ENCODE measurements around the gene PDE1C.

The PDE1C gene

DNA sequence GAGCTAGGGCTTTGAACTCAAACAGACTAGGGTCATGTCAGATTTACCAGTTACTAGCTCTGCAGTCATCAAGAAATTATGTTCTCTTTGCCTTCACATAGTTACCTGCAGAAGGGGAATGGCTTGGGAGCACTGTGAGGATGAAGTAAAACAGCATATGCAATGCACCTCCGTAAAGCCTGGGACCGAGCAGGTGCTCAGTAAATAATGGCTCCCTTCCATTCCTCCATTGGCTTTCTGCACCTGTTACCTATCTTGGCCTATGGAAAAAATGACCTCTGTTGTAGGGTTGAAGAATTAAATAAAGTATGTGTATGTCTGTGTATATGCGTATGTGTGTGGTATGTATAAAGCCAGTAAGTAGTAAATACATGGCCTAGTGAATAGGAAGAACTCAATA lies 78.8 kb downstream of the PDE1C start:
- DNase-seq (ENCODE audit: low read depth in 2 of 2) = no peak

DNA sequence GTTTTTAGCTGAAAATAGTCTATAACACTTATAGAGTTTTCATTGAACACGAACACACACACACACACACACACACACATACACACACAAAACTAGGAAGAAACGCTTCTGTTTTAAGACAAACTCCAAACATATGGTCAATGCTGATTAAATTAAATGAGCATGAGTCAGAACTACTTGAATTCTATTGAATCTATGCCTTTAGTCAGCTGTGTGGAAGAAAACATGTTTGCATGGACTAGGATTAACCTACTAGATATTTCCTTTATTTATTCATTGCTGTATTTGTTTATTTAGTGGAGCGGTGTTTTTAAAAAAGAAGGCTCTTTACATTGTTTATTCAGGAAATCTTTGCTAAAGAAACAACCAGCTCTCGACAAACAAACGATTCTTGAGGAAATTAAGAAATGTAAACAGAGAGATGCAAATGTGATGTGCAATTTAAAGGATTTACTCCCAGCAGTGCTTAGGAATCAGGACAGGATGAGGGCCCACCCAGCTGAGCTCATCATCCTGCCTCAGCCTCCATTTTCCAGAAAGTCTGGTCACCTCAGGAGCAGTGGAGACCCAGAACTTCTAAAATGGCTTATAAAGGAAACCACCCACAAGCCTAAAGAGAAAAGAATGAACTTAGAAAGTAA lies 83.2 kb downstream of the PDE1C start:
- DNase-seq (ENCODE audit: low read depth in 2 of 2) = no peak

DNA sequence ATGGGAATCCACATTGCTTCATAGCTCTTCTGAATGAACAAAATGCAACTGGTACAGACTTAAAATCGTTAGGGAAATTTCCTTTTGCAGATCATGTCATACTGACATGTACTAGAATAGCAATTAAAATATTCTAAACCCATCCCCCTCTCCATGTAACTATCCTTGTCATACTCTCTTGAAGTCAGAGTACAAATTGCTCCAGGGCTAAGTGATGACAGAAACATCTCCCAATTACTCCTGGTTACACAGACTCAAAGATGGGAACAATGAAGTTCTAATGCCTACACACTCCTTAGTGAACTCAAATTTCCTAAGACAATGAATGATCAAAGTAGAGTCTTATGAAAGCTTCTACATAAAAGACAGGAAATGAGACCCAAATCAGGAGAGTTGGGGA lies 87.2 kb downstream of the PDE1C start:
- DNase-seq (ENCODE audit: low read depth in 2 of 2) = no peak

DNA sequence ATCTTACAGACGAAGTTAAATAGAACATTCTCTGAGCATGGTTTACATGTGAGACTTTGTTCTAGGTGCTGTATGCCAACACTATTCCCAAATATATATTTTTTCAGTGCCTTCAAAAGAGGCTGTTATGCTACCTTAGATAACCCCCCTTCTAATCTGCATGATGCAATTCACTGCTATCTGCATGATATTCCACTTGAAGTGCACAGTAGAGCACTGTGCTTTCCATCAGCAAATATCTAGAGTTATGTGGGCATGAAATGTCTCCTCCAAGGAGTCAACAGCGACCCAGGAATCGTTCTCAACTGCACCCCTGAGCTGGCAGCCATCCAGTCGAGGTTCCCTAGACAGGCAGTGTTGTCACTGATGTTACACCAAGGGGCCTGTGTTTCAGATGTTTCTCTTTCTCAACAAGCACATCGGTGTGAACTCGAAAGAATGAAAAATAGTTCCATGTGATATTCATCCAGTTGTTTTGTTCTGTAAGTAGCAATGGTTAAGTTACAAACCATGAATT lies 88.3 kb downstream of the PDE1C start:
- DNase-seq (ENCODE audit: low read depth in 2 of 2) = no peak

DNA sequence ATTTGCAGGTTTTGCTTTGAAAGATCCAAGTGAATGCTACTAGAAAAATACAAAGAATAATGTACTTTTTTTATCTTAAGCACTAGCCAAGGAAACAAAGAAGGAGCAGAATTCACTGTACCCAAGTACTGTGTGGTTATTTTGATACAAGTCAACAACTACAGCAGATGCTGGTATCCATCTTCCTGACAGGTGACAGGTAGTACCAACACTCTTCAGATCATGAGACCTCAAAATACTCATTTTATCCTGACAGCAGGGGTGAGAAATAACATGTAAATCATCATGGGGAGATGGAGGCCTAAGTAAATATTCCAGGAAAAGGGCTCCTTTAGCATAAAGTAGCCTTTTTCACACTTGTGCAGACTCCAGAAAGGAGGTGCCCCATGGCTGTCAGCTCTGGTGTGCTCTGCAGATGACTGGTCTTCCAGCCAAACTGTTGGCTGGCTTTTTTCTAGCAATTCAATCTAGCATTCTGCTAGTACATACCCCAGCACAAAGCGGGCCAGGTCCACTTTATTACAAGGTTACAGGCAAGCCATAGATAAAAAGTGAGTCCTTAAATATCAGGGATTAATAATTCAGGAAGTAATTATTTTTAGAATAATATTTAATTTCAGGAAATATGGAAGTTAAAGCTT lies 90.4 kb downstream of the PDE1C start:
- DNase-seq (ENCODE audit: low read depth in 2 of 2) = no peak

DNA sequence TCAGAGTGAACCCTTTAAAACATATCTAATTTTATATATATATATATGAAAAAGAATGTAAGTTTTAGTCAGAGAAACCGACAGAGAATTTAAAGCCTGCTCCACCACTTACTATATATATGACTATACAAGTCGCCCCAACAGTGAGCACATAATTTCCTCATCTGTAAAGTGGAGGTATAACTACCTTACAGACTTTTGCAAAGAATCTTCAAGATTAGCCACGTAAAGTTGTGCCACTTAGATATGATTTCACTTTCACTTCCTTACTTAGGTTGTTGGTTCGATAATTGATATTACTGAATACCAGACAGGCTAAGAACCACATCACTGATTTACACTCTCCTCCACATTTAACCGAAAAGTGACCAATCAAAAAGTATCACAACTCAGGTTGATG lies 94.7 kb downstream of the PDE1C start:
- DNase-seq (ENCODE audit: low read depth in 2 of 2) = no peak

DNA sequence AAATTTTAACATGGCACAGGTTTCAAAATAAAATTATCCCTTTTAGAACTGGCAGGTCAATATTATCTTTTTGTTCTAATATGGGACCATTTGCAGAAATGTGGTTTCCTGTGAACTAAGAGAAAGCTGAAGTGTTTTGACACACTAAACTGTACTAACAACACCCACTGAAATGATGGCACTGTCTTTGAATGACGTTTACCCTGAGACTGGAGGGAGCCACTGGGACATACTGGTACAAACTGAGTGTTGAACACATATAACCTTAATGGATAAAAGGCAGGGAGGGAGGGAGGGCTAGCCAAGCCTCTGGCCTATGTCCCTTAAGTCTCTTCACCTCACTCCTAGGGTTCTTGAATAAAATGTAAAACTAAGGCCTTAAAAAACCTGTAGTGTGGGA lies 95.9 kb downstream of the PDE1C start:
- no peak for DNase-seq (ENCODE audit: low read depth in 2 of 2)

DNA sequence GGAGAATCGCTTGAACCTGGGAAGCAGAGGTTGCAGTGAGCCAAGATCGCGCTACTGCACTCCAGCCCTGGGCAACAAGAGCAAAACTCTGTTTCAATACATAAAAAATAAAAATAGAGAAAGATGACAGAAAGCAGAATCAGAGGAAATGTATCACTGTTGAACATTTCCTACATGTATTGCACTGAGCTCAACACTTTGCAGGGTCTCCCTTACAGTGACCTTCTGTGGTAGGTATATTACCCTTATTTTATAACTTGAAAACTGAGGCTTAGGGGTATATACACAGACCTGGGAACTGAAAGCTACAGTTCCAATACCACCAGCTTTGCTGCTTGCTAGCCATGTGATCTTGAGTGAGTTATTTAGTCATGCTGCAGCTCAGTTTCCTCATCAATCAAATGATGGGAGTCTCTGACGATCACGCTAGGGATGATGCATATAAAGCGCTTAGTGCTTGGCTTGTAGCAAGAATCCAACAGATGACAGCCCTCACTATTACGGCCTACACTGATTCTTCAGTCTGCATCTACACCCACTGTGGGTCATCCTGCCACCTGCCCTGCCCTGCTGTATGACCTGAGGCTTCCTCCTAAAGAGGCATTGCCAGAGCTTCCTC lies 99.0 kb downstream of the PDE1C start:
- DNase-seq (ENCODE audit: low read depth in 2 of 2) = no peak

DNA sequence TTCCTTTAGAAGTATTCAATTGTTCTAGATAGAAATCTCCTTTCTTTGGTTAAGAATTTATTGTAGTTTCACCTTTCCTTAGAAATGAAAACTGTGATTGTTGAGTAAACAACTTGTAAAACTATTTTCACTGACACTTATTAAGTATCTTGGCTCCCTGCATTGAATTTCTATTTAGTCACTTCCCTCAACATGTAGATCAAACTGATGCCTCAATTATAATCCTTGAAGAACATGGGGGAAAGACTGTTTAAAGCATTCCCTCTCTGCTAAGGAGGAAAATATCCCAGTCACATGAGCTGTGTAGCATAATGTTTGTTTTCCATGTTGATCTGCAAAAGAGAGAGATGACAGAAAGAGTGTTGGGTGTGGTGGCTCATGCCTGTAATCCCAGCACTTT lies 99.7 kb downstream of the PDE1C start:
- no peak for DNase-seq (ENCODE audit: low read depth in 2 of 2)

DNA sequence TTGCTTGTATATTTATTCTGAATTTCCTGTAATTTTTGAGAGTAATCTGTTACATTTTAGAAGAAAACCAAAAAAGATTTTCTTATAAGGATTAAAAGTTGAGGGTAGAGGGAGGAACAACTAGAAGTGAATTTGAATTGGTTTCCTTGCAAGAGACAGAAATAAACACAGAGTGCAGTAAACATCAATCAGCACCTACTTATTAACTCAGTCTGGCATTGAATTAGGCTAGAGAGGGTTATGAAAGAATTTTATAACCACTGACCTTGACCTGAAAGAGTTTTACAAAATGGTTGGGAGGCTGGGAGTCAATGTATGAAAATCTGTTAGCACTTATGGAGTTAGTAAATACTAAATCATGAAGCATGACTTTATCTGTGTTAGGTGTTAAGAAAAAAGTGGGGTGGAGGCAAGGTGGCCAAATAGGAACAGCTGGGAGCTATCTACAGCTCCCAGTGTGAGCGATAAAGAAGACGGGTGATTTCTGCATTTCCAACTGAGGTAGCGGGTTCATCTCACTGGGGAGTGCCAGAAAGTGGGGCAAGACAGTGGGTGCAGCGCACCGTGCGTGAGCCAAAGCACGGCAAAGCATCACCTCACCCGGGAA lies 106.5 kb downstream of the PDE1C start:
- DNase-seq (ENCODE audit: low read depth in 2 of 2) = no peak

DNA sequence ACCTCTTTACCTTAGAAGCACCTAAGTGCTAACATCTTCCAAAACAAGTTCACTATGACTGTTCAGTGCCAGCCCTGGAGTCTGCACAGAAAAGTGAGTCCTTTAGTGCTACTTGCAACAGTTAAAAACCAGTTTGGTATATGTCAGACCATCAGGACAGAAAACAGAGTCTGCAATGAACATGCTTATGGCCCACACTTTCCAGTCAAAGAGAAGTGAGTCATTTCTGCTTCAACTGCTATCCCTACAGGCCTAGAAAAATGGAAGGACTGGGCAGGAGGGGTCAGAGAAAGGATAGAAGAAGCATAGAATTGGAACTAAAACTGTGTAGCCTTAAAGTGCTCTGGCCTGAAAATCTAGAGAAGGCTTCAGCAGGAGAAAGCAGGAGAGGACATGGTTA lies 108.0 kb downstream of the PDE1C start:
- DNase-seq (ENCODE audit: low read depth in 2 of 2) = no peak

DNA sequence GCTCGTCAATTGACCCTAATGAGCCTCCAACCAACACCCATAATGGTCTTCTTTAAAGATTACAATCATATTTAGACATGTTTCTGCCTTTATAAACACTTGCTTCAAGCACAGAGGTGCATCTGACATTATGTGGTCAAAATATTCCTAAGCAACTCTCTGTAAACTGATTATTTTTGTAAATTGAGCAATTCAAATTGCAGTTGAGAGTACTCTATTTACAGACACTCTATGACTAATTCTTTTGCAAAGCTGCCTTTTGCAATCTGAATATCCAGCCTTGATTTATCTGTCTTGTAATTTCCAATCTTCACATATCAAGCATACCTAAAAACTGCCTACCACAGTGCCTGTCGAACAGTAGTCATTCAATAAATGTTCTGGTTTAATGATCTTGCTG lies 112.0 kb downstream of the PDE1C start:
- no peak for DNase-seq (ENCODE audit: low read depth in 2 of 2)

DNA sequence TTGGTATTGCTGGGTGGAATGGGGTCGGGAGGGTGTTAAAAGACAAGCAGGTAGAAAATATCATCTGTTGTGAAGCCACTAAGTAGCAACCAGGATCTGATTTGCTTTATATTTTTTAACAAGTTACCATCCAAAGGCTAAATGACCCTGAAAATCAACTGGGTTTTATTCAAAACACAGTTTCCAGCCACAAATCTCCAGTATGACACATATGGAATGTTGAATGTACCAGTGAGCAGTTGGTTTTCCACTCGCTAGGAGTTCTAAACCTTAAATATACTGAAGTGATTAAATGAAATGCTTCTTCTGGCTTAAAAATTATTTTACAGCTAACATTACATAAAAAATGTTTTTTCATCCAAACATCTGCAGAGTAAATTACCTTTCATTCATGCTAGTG lies 112.5 kb downstream of the PDE1C start:
- no peak for DNase-seq (ENCODE audit: low read depth in 2 of 2)

DNA sequence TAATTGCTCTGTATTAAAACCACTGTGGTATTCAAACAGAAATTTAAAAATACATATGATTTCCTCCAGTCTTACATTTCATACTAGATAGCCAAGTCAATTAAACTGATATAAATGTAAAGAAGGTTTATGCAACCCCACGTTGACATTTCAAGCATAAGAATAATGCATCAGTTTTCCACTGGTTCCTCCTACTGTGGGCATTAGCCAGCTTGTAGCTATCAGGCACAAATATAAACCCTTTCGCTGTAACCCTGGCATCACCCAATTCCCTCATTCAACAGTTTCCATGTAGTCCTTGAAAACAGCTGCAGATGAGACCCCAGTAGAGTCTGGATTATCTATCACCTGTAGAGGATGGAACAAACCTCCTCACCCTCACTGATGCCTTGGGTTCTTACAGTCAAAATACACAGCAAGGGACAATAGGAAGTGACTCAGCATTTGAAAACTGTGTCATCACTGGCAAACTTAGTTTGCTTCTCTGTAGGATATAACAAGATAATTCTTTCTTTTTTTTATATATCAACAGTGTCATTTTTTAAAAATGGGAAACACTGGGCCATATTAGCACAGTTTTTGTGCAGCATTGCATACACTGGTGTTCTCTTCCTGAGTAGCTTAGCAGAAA lies 113.0 kb downstream of the PDE1C start:
- no peak for DNase-seq (ENCODE audit: low read depth in 2 of 2)

DNA sequence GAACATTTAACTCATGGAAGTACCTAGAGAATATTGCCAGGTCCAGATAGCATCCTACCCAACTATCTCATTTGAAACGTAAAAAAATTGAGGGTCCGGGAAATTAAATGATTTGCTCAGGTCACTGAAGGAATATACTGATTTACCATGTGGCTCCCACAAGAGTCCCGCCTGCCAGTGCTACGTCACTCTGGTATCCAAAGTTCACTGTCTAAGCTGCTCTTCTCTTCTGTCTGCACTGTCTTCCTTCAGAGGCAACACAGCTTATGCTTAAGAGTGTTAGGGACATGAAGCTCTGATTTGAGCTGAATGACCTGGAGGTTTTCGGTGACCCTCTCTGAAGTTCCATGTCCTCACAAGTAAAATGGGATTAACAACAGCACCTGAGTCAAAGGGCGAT lies 114.6 kb downstream of the PDE1C start:
- no peak for DNase-seq (ENCODE audit: low read depth in 2 of 2)

DNA sequence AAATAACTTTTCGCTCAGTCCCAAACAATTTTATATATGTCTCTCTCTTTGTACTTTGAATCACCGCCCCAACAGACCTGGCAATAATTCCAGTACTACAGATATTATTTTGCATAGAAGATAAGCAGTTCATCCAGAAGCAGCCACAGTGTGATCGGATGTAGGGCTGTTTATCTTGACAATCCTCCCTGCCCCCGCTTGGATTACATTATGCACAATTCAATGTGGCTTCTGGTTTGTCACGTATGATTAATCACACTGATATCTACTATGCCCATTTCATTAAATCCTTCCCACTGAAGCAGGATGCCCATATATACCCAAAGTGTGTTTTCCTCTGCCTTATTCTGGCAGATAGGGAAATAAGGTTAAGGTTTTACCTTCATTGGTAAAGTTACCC lies 115.2 kb downstream of the PDE1C start:
- DNase-seq (ENCODE audit: low read depth in 2 of 2) = no peak

DNA sequence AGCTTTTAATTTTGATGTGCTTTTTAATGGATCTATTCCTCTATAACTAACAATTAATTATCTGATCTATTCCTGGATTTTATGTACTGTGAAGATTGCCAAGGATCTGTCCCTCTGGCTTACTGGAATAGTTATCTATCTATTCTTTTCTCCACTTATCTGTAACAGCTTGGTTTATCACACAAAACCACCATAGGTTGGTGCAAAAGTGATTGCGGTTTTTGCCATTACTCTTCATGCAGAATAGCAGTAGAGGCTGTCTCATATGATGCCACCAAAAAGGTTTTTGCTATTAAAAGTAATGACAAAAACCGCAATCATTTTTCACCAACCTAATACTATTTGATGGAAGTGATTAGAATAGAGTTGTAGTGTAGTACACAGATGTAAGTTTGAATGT lies 115.7 kb downstream of the PDE1C start:
- no peak for DNase-seq (ENCODE audit: low read depth in 2 of 2)

DNA sequence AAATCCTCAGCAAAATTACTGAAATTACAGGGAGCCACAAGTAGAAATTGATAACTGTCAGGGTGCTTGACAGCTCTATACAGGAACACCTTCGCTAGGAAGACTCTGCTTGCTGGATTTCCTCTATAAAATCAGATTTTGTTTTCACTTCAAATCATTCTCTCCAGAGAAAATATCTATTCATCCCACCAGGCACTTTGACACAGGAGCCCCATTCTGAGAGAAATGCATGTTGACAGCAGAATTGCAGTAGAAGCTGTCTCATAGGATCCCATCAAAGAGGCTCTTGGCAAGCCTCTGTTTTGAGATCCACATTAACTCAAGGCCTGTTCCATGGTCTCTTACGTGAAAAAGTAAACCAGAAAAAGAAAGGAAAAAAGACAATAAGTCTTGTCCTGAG lies 116.8 kb downstream of the PDE1C start:
- DNase-seq (ENCODE audit: low read depth in 2 of 2) = no peak

DNA sequence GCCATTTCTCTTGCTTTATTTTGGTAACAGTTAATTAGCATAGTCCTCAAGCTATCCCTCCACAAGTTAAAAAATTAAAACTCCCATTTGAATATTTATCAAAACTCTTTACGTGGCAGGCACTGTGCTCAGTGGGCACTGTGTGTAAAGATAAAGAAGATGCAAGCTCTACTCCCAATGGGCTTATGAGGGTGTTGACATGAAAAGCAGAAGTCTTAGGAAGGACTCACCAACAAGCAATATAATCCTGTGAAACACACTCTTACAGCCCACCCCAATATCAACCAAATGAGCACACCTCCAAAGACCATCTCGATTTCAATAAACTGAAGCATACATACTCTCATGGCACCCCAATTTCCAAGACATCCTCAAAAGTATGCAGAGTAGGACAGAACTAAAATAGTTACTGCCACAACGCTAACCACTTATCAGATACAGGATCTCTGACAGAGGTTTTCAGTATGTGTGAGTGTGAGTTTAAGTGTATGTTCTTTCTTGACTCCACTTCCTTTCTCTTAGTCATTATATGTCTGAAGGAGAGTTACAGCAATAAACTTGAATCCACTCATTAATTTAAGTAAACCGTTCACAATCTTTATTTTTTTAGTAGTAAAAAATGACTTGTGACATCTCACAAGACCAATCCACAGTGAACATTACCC lies 120.0 kb downstream of the PDE1C start:
- DNase-seq (ENCODE audit: low read depth in 2 of 2) = no peak

DNA sequence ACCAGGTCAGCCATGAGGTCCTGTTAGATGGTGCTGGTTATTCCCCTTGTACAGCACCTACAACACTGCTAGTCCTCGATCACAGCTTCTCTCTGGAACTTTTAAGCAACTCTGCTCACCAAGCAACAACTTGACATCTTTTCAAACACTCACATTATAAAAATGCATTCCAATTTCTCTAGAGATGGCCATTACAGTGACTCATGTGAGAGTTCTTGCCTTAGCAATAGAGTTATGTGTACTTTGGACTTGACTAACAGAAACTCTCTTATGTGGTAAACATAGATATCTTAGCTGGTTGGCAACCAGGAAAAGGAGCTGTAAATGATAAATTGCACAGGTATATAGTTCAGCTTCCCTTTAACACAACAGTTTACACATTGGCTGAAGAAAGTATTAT lies 122.2 kb downstream of the PDE1C start:
- DNase-seq (ENCODE audit: low read depth in 2 of 2) = no peak

DNA sequence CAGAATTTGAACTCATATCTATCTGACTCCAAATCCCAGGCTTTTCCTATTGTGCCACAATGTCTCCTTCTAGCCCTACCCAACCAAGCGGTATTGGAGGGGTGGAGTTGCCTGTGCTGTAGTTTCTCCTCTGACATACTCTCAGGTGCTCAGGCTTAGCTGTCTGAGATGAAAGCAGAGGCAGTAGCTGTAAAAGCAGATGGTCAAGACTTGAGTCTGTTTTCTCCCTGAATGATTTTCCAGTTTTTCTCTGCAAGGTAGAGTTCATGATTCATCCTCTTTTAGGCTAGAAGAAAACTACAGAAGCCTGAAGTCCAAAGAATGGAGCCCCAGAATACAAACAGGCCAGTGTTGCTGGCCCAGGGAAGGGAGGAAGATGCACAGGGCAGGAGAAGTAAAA lies 130.0 kb downstream of the PDE1C start:
- DNase-seq (ENCODE audit: low read depth in 2 of 2) = no peak

DNA sequence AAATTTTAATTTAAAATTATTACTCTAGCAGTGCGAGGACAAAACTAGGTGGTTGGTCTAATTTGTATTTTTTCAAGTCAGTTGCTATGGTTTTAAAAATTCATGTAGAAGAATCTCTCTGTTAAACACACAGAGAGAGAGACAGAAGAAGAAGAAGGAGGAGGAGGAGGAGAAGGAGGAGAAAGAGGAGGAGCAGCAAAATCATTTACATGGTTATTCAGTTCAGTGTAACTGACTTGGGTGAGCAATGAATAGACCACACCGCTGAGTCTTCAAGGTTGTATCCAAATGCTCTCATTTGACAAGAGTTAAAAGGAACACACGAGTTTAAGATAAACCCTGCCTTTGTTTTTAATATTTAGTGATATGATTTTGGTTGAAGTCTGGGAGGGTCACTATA lies 131.1 kb downstream of the PDE1C start:
- no peak for DNase-seq (ENCODE audit: low read depth in 2 of 2)
